D721Med (cell line): ENCODE results near the gene MALT1.
A peak's percentile ranks its signal among the peaks of the same experiment; 100 is the strongest.

ENCODE experiments used
- DNase-seq: peaks from one replicate; pipeline ENCODE4 v3.0.0; 2011; ENCODE audit warnings: low spot score; ENCODE audit not compliant: insufficient read length
- FAIRE-seq: peaks from 2 replicates; lab custom pipeline; 2011; peaks lifted over from hg19 to GRCh38; lab: Jason Lieb, UNC
- CTCF ChIP-seq: IDR thresholded peaks from 2 replicates; pipeline ENCODE4 v1.5.1; 2012; ENCODE audit warnings: mild to moderate bottlenecking, control low read depth; ENCODE audit not compliant: insufficient read depth; ENCODE audit errors: missing control alignments

The MALT1 gene

DNA sequence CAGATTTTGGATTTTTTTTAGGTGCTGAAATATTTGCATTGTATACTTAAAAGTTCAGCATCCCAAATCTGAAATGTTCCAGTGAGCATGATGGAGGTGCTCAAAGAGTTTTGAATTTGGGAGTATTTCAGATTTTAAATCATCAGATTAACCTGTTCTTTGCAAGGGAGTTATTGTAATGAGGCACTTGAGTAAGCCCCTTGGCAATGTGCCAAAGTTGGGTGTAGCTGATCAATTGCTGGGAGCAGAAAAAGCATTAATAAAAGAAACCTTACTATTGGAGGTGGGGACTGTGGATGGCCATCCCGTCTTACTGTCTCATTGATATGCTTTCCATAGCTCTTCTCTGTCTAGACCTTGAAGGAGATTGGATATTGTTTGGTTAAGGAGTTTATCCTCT lies 28.3 kb downstream of the MALT1 start:
- FAIRE-seq, result no peak
- no peak for TF ChIP-seq CTCF
- no peak for DNase-seq

DNA sequence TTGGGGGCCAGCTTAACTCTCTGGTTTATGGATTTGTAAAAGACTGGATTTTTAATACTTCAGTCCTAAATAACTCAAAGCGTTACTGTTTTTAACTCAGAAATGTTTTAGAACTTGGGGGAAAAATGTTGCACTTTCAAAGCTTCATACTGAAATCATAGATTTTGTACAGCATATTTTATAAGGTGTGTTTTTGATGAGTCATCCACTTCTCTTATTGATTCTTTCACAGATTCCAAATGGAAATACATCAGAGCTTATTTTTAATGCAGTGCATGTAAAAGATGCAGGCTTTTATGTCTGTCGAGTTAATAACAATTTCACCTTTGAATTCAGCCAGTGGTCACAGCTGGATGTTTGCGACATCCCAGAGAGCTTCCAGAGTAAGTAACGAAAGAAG lies 28.9 kb downstream of the MALT1 start:
- peak; percentile 97 for FAIRE-seq
- no peak for TF ChIP-seq CTCF
- no peak for DNase-seq

GRCh38 chr18:58712930-58713329 lies 41.7 kb downstream of the MALT1 start:
- DNase-seq (no peak), FAIRE-seq (no peak)
- no peak for TF ChIP-seq CTCF

- no peak for TF ChIP-seq CTCF
- no peak for FAIRE-seq
- no peak for DNase-seq
Observed at GRCh38 chr18:58714259-58714658, 43.0 kb downstream of the MALT1 start.

DNA sequence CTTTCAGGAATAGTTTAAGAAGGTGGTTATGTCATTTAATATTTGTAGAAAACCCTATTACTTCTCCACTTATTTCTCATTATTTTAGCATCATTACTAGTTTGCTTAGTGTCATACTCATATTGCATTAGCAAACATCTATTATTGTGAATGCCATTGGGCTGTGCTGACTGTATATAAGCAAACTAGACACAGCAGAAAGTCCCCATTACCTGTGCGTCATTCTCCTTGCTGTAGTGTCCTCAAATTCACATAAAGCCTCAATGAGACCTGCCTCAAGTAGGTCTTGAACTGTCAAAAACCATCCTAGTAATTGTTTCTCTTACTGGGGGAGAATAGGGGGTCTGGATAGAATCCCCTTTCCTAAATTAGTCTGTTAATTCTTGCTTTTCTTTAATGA lies 43.6 kb downstream of the MALT1 start:
- no peak for FAIRE-seq
- DNase-seq, result no peak
- TF ChIP-seq CTCF, result no peak

- DNase-seq (no peak), FAIRE-seq (no peak)
- TF ChIP-seq CTCF, result no peak
Observed at GRCh38 chr18:58715540-58715939, 44.3 kb downstream of the MALT1 start.

DNA sequence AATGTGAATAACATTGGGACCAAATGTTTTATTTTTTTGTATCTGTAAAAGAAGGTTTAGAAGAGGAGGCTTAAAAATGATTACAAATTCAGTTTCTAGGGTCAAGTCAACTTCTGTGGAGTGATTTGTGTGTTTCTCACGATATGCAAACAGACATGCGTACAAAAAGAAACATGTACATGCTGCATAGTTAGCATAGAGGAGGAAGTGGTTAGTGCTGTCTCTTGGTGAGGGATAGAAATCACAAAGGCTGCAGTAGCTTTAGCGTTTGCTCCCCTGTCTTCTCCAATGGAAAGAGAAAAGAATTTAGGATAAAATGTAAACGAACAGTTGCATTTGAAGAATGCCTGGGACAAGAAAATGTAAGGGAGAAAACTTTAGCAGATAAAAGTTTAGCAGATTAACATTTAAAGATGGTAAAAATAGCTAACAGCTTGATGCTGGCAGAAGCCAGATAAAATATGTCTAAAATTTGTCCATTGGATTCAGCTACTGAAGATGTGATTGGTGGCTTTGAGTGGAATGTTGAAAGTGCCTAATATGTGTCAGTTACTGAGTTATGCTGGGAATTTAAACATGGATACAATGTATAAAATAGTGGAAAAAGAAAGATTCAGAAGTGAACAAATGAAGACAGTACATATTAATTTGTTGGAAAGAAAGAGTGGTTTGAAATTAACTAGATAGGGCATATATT lies 44.9 kb downstream of the MALT1 start:
- FAIRE-seq (no peak), DNase-seq (no peak)
- TF ChIP-seq CTCF, result no peak
